Measurements from ENCODE around the gene ABCC5. TPM values are rescaled to one million over a fixed set of nuclear protein-coding genes. Genes with fewer than 3 reads are reported as not detected.

ABCC5 gene
- polyA plus RNA-seq, 3 donors from 2014 or later = 11.3 to 12.7 (median 11.5) TPM

DNA sequence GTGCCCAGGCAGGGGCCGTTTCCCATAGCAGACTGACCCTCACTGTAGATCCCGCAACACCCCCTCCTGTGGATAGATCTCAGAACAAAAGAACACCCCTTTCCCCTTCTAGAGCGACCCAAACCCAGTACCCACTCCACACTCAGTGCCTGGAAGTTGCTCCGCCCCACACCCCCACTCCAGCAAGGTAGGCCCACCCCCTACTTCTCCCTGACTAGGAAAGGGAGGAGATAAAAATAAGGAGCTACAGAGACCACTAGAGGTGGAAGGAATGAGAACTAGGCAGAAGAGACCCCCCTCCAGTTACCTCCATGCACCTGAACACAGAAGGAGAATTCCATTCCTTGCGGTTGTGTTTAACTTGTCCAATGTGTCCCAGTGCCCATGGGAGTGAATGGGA, 102.8 kb downstream of the ABCC5 start:
- H3K4me3 Mint-ChIP-seq = no peak overlapping the region
- H3K9me3 Mint-ChIP-seq = no peaks in the 10 kb centered on the region
- DNase-seq = no peak
- H3K27me3 Mint-ChIP-seq (ENCODE audit: low read depth in 3 of 3) = peaks cover 0 to 3% (median 2%) of the 10 kb centered on the region in 3 donors
- H3K36me3 Mint-ChIP-seq = peaks cover 0 to 4% (median 4%) of the 10 kb centered on the region in 3 donors
- no peak overlapping the region for H3K27ac Mint-ChIP-seq
- no peaks in the 10 kb centered on the region for H3K4me1 Mint-ChIP-seq

DNA sequence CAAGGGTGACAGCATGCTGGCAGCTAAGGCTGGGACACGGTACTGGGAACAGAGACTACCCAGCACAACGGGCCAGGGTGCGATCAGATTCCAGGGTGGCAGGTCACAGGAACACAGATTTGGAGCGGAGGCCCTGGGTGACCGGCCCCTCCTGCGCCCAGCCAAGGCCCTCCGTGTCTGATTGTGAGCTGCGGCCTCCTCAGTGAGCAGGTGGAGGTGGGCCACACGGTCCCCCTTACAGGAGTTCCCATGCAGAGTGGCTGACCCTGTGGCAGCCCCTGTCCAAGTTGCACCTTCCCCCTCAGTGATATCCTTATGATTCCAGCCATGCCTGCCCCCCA, 104.1 kb downstream of the ABCC5 start:
- H3K27ac Mint-ChIP-seq = no peak overlapping the region
- no peak overlapping the region for H3K4me3 Mint-ChIP-seq
- no peaks in the 10 kb centered on the region for H3K4me1 Mint-ChIP-seq
- peaks cover 0 to 3% (median 2%) of the 10 kb centered on the region in 3 donors for H3K27me3 Mint-ChIP-seq (ENCODE audit: low read depth in 3 of 3)
- H3K36me3 Mint-ChIP-seq = no peaks in the 10 kb centered on the region
- H3K9me3 Mint-ChIP-seq = no peaks in the 10 kb centered on the region
- no peak for DNase-seq

- H3K4me1 Mint-ChIP-seq = no peaks in the 10 kb centered on the region
These were observed 104.6 kb downstream of the ABCC5 start for GRCh38 chr3:183912895-183913579.

DNA sequence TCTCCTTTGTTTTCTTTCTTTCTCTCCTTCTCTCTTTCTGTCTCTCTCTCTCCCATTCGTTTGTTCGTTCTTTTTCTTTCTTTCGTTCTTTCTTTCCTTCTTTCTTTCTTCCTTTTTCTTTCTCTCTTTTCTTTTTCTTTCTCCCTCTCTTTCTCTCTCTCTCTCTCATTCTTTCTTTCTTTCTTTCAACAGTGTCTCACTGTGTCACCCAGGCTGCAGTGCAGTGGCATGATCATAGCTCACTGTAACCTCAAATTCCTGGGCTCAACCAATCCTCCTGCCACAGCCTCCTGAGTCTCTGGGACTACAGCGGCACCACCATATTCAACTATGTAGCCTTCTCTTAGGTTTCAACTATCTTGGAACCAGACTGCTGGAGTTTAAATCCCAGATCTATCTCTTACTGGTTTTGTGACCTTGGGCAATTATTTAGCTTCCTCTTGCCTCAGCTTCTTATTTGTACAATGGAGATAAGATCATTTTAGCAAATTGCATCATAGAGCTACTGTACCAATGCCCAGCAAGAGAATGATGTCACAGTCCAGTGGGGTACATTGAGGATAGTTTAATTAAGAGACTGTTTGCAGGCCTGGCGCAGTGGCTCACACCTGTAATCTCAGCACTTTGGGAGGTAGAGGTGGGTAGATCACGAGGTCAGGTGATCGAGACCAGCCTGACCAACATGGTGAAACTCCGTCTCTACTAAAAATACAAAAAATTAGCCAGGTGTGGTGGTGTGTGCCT, 105.7 kb downstream of the ABCC5 start:
- no peak for DNase-seq
- Mint-ChIP-seq H3K9me3 (no peaks in the 10 kb centered on the region), H3K36me3 (no peaks in the 10 kb centered on the region), H3K4me1 (no peaks in the 10 kb centered on the region), H3K4me3 (no peak overlapping the region), H3K27me3 (ENCODE audit: low read depth in 3 of 3) (peaks cover 0 to 4% (median 3%) of the 10 kb centered on the region in 3 donors), H3K27ac (peak overlapping the region in 1 of 6 donors; percentile 4)

More at GRCh38 chr3:183912895-183913579, 104.6 kb downstream of the ABCC5 start:
- Mint-ChIP-seq H3K9me3 (no peaks in the 10 kb centered on the region), H3K4me3 (no peak overlapping the region), H3K27ac (no peak overlapping the region), H3K36me3 (no peaks in the 10 kb centered on the region), H3K27me3 (ENCODE audit: low read depth in 3 of 3) (peaks cover 0 to 3% (median 2%) of the 10 kb centered on the region in 3 donors)
- no peak for DNase-seq

DNA sequence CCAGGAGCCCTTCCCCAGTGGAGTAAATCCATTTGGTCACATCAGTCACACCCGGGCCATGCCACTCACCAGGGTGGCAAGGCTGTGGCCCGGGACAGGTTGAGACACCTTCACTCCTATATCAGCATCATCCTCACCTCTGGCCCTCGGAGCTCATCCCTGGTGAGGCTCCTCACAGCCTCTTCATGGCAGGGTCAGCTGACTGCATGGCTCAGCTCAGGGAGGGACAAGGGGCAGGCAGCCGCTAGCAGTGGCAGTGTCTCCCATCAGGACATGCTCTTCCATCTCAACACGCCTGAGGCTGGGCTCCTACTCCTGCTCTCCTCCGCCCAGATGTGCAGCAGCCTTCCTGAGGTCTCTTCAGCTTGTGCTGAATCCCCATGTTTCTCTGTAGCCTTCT, 106.6 kb downstream of the ABCC5 start:
- Mint-ChIP-seq H3K9me3 (no peaks in the 10 kb centered on the region), H3K27me3 (ENCODE audit: low read depth in 3 of 3) (peaks cover 2 to 4% (median 3%) of the 10 kb centered on the region in 3 donors), H3K4me1 (no peaks in the 10 kb centered on the region), H3K36me3 (no peaks in the 10 kb centered on the region), H3K27ac (no peak overlapping the region), H3K4me3 (no peak overlapping the region)
- DNase-seq = no peak

DNA sequence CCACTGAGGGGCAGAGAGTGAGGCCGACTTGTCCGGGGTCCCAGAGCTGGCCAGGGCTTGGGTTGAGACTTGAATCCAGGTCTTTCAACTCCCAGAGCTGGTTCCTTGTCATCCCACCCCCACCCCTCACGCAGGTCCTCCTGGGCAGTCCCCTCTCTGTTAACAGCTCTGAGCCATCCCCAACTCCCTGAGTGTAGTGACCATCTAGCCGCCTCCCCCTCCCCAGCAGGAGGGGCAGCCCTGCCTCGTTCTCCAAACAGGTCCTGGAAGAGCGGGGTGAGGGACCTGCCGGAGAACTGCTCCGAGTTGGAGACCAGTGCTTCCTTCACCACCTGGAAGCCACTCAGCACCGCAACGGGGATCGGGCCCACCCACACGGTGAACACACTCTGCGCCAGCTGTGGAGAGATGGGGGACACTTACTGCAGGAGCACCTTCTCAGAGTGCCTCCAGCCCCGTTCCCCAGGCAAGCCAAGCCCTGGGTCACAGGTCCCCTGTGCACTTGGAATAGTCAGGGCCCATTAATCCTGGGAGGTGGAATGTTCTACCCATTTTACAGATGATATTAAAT, 108.6 kb downstream of the ABCC5 start:
- H3K4me1 Mint-ChIP-seq = no peaks in the 10 kb centered on the region
- no peak overlapping the region for H3K27ac Mint-ChIP-seq
- H3K36me3 Mint-ChIP-seq = no peaks in the 10 kb centered on the region
- no peak for DNase-seq
- H3K9me3 Mint-ChIP-seq = no peaks in the 10 kb centered on the region
- no peak overlapping the region for H3K4me3 Mint-ChIP-seq
- H3K27me3 Mint-ChIP-seq (ENCODE audit: low read depth in 3 of 3) = peaks cover 0 to 2% (median 2%) of the 10 kb centered on the region in 3 donors

DNA sequence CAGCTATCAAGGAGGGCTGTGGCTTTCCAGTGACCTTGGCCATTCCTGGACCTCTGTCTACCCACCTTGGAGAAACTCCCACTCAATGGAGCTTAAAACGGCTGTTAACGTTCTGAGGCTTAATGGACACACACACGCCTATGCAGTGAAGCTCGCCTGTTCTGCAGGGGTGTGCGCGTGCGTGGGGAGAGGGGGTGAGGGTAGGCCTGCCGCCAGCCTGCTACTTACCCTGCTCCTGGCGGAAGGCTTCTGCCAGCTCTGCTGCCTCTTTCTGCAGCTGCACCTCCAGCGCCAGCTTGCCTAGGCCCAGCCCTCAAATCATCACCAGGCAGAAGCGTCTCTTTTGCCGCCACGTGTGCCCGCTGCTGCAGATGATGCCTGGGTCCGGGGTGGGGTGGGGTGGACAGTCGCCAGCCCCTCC, 109.8 kb downstream of the ABCC5 start:
- DNase-seq = no peak
- Mint-ChIP-seq H3K27ac (no peak overlapping the region), H3K36me3 (no peaks in the 10 kb centered on the region), H3K27me3 (ENCODE audit: low read depth in 3 of 3) (peaks cover 0 to 2% (median 2%) of the 10 kb centered on the region in 3 donors), H3K4me3 (no peak overlapping the region), H3K4me1 (no peaks in the 10 kb centered on the region), H3K9me3 (no peaks in the 10 kb centered on the region)

DNA sequence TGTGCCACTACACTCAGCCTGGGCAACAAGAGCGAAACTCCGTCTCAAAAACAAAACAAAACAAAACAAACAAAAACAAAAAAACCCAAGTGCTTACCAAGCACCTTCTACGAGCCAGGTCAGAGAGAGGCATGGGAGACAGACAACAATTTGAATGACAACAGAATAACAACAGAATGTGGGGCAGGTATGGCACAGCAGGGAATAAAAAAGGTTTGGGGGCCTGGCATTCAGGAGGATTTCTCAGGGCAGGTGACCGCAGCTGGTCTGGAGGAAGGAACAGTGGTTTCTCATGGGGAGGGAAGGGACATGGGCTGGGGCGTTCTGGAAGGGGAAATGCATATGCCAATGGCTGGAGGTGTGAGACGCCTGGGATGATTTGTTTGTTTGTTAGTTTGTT, 110.5 kb downstream of the ABCC5 start:
- Mint-ChIP-seq H3K4me1 (no peaks in the 10 kb centered on the region), H3K9me3 (no peaks in the 10 kb centered on the region), H3K27me3 (ENCODE audit: low read depth in 3 of 3) (peaks cover 0 to 2% (median 2%) of the 10 kb centered on the region in 3 donors), H3K36me3 (no peaks in the 10 kb centered on the region), H3K27ac (no peak overlapping the region), H3K4me3 (no peak overlapping the region)
- DNase-seq = no peak

GRCh38 chr3:183906234-183906921, 111.3 kb downstream of the ABCC5 start:
- DNase-seq = no peak
- H3K27me3 Mint-ChIP-seq (ENCODE audit: low read depth in 3 of 3) = peaks cover 0 to 2% (median 2%) of the 10 kb centered on the region in 3 donors
- H3K4me3 Mint-ChIP-seq = no peak overlapping the region
- H3K9me3 Mint-ChIP-seq = no peaks in the 10 kb centered on the region
- no peak overlapping the region for H3K27ac Mint-ChIP-seq
- no peaks in the 10 kb centered on the region for H3K36me3 Mint-ChIP-seq
- H3K4me1 Mint-ChIP-seq = no peaks in the 10 kb centered on the region

DNA sequence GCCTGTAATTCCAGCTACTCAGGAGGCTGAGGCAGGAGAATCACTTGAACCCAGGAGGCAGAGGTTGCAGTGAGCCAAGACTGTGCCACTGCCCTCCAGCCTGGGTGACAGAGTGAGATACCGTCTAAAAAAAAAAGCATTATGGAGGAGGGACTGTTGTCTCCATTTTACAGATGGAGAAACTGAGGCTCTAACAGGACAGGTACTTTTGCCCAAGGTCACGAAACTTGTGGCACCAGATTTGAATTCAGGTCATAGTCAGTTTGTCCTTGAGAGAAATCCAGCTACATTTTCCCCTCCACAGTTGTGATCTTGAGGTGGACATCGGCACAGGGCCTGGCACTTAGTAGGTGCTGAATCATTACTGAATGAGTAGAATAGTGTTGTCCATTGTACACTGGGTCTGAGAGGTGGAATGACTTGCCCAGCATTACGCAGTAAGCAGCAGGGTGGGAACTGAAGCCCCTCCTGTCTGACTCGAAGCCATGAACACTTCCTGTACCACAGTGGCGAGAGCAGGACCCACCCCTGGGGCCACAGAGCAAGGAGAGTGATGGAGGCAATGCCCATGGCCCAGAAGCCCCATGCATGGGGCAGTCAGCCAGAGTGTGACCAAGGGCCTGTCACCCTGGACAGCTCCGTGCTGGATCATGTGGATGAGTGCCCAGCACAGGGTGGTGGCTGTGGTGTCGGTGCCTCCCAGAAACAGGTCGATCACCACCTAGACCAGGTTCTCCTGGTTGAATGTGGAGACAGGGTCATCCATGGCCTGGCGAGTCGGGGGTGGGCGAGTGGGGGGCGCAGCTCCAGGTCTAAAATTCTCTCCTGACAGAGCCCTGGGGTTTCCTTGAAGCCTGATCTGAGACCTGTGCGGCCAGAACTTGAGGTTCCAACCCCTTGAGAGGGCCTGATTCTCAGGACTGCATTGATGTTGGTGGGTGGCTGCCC, 112.6 kb downstream of the ABCC5 start:
- Mint-ChIP-seq H3K27me3 (ENCODE audit: low read depth in 3 of 3) (peaks cover 0 to 3% (median 2%) of the 10 kb centered on the region in 3 donors), H3K36me3 (no peaks in the 10 kb centered on the region), H3K4me1 (no peaks in the 10 kb centered on the region), H3K27ac (no peak overlapping the region), H3K4me3 (no peak overlapping the region), H3K9me3 (no peaks in the 10 kb centered on the region)
- no peak for DNase-seq

DNA sequence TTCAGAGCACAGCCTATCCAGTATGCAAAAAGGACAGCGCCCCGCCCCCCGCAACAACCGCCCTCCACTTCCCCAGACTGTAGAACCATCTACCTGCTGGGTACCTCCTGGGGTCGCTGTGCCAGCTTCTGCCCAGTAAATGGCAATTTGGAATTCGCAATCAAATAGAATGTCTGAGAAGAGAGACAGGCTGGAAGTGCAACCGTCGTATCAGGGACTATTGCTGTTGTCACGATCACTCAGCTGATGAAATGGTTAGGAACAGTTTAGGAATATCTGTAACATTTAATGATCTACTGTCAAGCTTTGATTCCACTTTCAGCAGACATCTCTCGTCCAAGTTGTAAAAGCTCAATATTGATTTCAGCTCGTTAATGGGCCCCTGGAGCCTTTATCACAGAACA, 119.7 kb downstream of the ABCC5 start:
- H3K27ac Mint-ChIP-seq = no peak overlapping the region
- peaks cover 0 to 18% (median 4%) of the 10 kb centered on the region in 3 donors for H3K27me3 Mint-ChIP-seq (ENCODE audit: low read depth in 3 of 3)
- no peaks in the 10 kb centered on the region for H3K36me3 Mint-ChIP-seq
- no peaks in the 10 kb centered on the region for H3K9me3 Mint-ChIP-seq
- no peak overlapping the region for H3K4me3 Mint-ChIP-seq
- no peak for DNase-seq
- H3K4me1 Mint-ChIP-seq = no peaks in the 10 kb centered on the region

DNA sequence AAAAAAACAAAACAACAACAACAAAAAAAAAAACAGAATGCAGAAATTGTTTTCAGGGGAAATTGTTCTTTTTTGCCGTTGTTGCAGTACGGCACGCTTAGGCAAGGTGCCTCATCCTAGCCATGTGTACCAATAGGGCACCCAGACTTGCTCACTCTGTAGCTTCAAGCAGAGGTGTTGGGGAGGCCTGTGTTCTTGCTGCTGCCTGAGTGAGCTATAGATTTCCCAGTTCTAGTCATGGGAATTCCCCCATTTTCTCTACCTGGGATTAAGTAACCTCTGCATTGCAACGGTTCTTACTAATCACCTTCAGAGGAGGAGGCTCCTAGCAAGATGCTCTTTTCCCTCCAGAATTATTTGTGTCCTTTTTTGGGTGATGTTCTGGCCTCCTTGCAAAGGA, 120.1 kb downstream of the ABCC5 start:
- no peaks in the 10 kb centered on the region for H3K4me1 Mint-ChIP-seq
- H3K27me3 Mint-ChIP-seq (ENCODE audit: low read depth in 3 of 3) = peaks cover 0 to 21% (median 4%) of the 10 kb centered on the region in 3 donors
- H3K27ac Mint-ChIP-seq = no peak overlapping the region
- no peak overlapping the region for H3K4me3 Mint-ChIP-seq
- DNase-seq = no peak
- H3K36me3 Mint-ChIP-seq = no peaks in the 10 kb centered on the region
- H3K9me3 Mint-ChIP-seq = no peaks in the 10 kb centered on the region

DNA sequence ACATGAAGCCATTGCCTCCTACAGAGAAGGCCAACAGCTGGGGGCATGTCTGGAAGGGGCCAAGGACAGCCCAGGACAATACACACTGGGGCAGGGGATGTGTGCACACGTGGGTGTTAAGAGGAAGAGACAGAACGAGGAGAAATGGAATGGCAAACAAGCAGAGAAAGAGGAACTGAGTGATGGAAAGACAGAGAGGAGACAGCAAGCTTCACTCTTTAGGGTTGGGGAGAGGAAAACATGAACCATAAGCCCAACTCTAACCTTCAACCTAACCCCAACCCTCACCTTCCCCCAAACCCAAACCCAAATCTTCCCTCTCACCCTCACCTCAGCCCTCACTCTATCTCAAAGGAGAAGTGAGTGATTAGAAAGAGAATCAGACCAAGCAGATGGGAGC, 121.1 kb downstream of the ABCC5 start:
- H3K9me3 Mint-ChIP-seq = no peaks in the 10 kb centered on the region
- H3K36me3 Mint-ChIP-seq = no peaks in the 10 kb centered on the region
- no peak for DNase-seq
- peaks cover 0 to 21% (median 4%) of the 10 kb centered on the region in 3 donors for H3K27me3 Mint-ChIP-seq (ENCODE audit: low read depth in 3 of 3)
- no peaks in the 10 kb centered on the region for H3K4me1 Mint-ChIP-seq
- no peak overlapping the region for H3K27ac Mint-ChIP-seq
- H3K4me3 Mint-ChIP-seq = no peak overlapping the region

Data from immature natural killer cell (primary cell).